Stimulated activated CD4-positive, alpha-beta T cell treated with anti-CD3 and anti-CD28 coated beads, TNF-alpha, amount 100 ng/mL, for 48 hours (primary cell): Measurements from ENCODE around the gene NDUFA13.
A peak's percentile ranks its signal among the peaks of the same experiment; 100 is the strongest.
"Not testable (repeated sequence)": the region's sequence is repeated elsewhere in the genome, so short reads cannot be mapped to it uniquely, and the experiment has no call there.

Experiments used
- DNase-seq, 3 donors: peaks; one replicate each; pipeline ENCODE4 v3.0.0-alpha.2; 2020; ENCODE audit warnings: low read depth in 3 of 3

Gene NDUFA13

DNA sequence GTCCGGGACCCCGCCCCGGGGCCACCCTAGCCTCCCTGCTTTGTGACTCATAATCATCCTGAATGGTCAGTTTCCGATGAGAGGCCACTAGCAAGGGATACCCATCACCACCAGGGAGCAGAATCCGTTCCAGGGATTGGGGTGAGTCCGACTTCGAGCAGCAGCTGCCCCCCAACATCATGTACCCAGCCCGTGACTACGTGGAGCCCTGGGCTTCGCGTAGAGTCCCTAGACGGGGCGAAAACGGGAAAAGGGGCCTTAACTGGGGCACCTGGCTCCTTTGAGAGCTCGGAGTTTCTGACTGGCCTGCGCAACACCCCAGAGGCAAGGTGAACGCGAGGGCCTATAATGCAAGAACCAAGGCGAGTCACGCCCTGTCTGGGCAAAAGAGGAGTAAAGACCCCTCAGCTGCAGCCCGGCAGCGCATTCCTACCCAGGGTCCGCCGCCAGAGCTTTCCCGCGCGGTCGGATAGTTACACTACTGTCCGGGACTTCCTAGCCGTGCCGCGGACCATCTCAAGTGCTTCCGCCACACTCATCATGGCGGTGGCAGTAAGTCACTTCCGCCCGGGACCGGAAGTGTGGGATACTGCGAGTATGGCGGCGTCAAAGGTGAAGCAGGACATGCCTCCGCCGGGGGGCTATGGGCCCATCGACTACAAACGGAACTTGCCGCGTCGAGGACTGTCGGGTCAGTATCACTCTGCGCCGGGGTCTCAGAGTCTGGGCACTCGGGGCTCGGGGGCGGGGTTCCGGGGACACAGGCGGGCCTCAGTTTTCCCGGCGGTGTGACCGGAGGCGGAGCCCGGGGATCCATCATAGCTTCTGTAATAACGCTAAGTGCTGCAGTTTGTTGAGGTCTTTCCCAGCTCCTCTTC, at the start of gene NDUFA13:
Gene NDUFA13 (plus strand): TSS at position 584 of the 878 bp plus-strand sequence. CDS start 14 bp downstream, at position 598.
- peak; percentile 84 to 90 (median 87) for DNase-seq

DNA sequence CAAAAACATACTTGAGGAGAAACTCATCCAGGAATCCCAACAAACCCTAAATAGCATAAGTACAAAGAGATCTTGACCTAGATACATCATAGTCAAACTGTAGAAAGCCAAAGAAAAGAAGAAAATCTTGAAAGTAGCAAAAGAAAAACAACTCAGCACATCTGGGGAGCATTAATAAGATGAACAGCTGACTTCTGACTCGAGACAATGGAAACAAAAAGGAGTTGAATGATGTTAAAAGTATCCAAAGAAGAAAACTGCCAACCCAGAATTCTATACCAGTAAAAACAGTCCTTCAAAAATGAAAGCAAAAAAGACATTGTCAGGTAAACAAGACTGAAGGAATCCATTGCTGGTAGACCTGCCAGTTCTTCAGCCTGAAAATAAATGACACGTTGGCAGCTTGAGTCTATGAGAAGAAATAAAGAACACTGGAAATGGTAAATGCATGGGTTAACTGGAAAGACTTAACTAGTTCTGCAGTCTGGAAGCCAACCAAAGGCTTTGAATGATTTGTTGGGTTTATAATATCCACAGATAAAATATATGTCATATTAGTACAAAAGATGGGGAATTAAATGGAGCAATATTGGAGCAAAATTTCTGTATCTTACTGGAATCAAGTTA, 47.5 kb upstream of the NDUFA13 start:
- DNase-seq: no peak

DNA sequence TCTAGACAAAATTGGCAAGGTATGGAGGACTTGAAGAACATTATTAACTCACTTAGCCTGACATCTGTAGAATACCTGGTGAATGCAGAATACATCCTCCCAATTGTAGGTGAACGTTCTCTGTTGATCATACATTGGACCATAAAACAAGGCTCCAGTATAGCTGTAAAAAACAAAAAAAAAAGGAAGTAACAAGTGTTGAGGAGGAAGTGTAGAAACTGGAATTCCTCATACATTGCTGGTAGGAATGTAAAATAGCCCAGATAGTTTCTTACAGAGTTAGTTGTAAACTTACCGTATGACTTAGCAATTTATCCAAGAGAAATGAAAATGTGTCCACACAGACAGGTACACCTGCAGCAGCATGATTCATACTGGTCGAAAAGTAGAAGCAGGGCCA, 45.4 kb upstream of the NDUFA13 start:
- no peak for DNase-seq

DNA sequence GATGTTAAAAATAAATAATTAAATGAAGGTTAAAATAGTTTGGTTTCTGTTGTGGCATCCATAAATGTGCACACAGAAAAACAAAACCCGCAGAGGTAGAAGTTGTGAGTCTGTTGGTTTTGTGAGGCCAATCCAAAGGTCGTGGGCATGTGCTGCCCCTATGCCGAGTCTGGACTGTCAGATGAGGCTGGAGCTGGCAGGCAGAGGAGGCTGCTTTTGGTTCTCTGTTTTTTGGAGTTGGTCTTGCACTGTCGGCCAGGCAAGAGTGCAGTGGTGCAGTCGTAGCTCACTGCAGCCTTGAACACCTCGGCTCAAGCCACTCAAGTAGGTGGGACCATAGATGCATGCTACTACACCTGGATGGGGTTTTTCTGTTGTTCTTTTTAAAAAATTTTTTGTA, 44.3 kb upstream of the NDUFA13 start:
- DNase-seq: no peak

DNA sequence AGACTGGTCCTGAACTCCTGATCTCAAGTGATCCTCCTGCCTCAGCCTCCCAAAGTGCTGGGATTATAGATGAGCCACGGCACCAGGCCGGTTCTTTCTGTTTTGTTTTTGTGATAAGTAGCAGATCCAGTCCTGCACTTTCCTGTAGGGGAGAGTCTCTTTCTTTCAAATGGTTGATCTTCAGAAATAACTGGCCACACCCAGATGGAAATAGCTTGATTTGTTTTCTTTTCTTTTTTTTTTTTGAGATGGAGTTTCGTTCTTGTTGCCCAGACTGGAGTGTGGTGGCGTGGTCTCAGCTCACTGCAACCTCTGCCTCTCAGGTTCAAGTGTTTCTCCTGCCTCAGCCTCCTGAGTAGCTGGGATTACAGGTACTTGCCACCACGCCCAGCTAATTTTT, 43.9 kb upstream of the NDUFA13 start:
- DNase-seq: not testable (repeated sequence)

GRCh38 chr19:19475015-19475765, 40.8 kb upstream of the NDUFA13 start:
- no peak for DNase-seq

DNA sequence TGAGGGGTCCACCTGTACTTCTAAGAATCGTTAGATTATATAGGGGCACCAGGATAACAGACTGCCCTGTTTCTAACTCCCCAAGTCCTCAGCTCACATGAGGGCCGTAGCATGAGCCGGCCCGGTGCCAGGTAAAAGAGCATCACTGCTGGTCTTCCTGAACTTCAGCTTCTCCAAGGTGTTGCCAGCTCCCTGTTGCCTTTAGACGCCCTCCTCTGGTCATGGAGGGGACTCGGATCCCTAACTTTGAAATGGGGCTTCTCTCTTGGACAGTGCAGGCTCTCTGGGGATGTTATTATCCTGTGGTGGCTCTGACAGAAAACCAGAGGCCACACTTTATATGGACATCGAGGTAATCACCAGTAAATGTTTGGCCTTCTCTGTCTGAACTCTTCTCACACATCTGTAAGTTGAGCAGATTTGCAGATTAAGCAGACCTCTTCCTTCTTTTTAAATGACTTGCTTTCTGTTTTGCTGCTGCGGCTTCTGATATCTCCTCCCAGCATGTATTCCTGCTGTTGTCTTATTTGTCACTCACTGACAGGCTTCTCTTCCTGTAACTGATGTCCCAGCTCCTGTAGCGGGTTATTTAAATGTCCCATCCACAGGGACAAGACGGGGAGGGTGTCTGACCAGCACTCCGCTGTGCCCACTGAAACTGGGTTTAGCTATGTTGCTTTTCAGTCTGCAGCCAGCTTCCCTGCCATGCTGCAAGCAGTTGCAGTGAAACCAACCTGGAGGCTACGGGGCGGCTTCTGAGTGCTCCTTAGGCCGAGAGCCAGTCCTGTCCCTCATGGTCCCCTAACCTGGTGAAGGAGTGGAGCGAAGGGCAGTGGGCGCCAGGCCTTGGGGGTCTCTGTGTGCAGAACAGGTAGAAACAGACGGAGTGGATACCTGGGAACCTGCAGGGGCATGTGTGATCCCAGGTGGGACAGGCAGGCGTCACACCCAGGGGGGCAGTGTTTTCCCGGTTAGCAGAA, 39.9 kb upstream of the NDUFA13 start:
- no peak for DNase-seq

GRCh38 chr19:19477705-19478383, 38.2 kb upstream of the NDUFA13 start:
- DNase-seq: no peak

GRCh38 chr19:19480688-19481087, 35.3 kb upstream of the NDUFA13 start:
- DNase-seq: no peak

- DNase-seq: no peak
Measured at GRCh38 chr19:19482809-19483596, 33.0 kb upstream of the NDUFA13 start.

GRCh38 chr19:19485161-19485997, 30.6 kb upstream of the NDUFA13 start:
- DNase-seq: no peak

GRCh38 chr19:19485998-19486290, 30.1 kb upstream of the NDUFA13 start:
- no peak for DNase-seq

- no peak for DNase-seq
Measured at GRCh38 chr19:19486343-19487076, 29.5 kb upstream of the NDUFA13 start.

GRCh38 chr19:19487077-19487949, 28.7 kb upstream of the NDUFA13 start:
- DNase-seq: no peak

DNA sequence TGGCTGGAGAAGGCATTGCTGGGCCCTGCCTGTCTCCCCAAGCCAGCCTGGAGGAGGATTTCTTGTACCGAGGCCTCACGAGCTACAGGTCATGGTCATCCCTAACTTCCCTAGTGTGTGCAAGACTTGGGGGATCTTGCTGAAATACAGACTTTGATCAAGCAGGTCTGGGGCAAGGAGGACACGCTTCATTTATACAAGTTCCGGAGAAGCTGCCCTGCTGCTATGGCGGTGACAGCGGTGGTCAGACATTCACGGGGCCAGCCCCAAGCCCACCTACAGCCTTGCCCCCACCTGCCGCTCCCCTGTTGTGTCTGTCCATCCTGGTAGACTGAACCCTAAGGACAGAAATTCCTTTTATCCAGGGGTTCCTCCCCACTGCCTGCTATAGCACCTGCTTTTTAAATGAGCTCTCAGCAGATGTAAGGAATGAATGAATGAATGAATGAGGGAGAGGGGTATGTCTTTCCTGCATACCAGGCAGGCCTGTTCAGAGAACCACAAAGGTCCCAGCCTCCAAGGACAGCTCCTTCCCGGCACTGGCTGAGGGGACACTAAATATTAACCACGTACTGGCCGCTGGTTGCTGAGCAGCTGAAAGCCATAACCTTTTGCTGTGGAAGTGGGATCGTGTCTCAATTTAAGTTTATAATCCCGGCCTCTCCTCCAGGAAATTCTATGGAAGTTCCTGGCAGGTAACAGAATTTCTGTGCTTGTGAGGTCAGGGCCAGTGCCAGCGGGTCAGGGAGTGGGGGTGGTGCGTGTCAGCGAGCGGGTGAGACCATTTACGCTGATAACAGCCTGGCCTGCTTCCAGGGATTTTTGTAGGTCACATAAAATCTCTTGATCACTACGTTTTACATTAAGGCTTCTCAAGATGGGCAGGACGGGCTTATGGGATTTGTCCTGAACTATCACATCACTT, 27.8 kb upstream of the NDUFA13 start:
- no peak for DNase-seq
